ENCODE data around the gene ACOXL. TPM values are rescaled to one million over a fixed set of nuclear protein-coding genes. Genes with fewer than 3 reads are reported as not detected.

The ACOXL gene
- total RNA-seq, 4 donors from 2014 or later = 0.55 to 5.2 (median 1.1) TPM; not detected in 1

GRCh38 chr2:111053825-111054515, 321.6 kb downstream of the ACOXL start:
- Histone ChIP-seq H3K27ac (no peak overlapping the region), H3K4me1 (peaks cover 0 to 17% (median 10%) of the 10 kb centered on the region in 4 donors), H3K9me3 (no peaks in the 10 kb centered on the region), H3K4me3 (no peak overlapping the region), H3K36me3 (no peaks in the 10 kb centered on the region), H3K27me3 (peaks cover 3% of the 10 kb centered on the region)
- in situ Hi-C loops (cut with MboI; ENCODE audit: low pct_ligation_motif_present in 1 of 4, low pct_unique_long_range_greater_than_20kb in 1 of 4, low sequenced_read_pairs in 3 of 4) = no loop called here
- 88 to 100% methylated on average over 1 to 5 of the region's 5 CpGs for WGBS, 2 donors (ENCODE audit: low coverage in 1 of 2)
- TF ChIP-seq POLR2A (IDR thresholded peaks at IDR 0.05) = no peak
- TF ChIP-seq EP300 (IDR thresholded peaks at IDR 0.05; ENCODE audit: low read depth) = no peak
- TF ChIP-seq CTCF (IDR thresholded peaks at IDR 0.05) = no peak
- intact Hi-C loops (cut with DNase I; ENCODE audit: low total_unique reads) = no loop called here
- no peak for DNase-seq

DNA sequence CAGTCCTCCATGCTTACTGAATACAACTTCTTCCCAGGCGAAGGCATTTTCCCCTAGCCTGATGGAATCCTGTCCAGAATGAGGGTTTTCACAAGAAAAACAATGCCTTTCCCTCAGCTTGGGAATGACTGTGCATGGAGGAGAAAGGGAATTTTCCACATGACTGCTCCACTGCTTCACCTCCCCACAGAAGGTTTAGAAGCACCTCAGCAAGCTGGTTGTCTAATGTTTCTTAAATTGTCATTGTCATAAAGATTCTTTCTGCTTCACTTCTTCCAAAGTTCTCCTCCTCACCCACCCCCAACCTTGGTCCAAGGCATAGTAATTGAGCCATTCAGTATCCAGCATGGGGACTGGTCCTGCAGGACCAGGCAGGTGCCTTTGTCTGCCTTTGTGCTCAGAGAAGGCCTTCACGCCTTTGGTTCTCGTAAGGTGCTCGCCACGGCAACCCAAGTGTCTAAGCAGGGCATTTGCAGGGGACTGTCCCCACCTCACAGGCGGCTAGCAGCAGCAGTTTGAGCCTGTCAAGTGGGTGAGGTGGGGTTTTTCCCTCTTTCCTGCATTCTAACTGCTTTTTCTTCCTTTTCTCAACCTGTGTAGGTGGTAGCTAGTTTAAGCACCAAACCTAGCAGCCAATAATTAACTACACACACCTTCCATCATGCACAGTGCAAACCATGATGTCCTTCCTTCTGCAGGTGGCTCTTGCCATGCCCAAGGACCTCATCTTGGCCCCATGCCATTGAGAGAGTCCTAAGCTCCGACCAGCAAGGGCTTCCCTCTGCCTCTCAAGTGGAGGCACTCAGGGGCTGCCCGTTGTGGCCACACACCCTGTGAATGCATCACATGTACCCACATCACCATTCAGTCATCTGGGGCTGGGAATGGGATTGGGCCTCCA, 322.7 kb downstream of the ACOXL start:
- intact Hi-C loops (cut with DNase I; ENCODE audit: low total_unique reads) = no loop called here
- WGBS, 2 donors (ENCODE audit: low coverage in 1 of 2) = 63% methylated on average over 8 of the region's 8 CpGs; no CpG with 5 or more reads in 1 of the 2 donors
- Histone ChIP-seq H3K9me3 (no peaks in the 10 kb centered on the region), H3K4me1 (peaks cover 0 to 6% (median 1%) of the 10 kb centered on the region in 4 donors), H3K27ac (no peak overlapping the region), H3K36me3 (no peaks in the 10 kb centered on the region), H3K27me3 (peaks cover 3% of the 10 kb centered on the region), H3K4me3 (no peak overlapping the region)
- no peak for DNase-seq
- in situ Hi-C loops (cut with MboI; ENCODE audit: low pct_ligation_motif_present in 1 of 4, low pct_unique_long_range_greater_than_20kb in 1 of 4, low sequenced_read_pairs in 3 of 4) = no loop called here
- TF ChIP-seq EP300 (IDR thresholded peaks at IDR 0.05; ENCODE audit: low read depth) (no peak), CTCF (IDR thresholded peaks at IDR 0.05) (no peak), POLR2AphosphoS5 (IDR thresholded peaks at IDR 0.05) (no peak), POLR2A (IDR thresholded peaks at IDR 0.05) (no peak)

DNA sequence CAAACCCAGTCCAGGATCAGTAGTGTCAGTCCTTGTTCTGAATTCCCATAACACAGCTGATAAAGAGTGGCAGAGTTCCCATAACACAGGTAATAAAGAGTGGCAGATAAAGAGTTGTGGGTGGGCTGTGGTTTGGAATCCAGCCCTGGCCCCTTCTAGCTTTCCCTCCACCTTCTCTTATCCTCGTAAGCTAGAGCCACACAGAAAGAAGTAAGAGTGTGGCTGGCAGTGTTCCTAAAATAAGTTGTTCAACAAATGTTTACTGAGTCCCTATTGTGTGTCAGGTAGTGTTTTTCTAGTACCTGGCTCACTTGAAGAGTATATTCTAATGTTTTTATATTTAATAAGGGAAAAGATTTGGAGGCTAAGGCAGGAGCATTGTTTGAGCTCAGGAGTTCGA, 323.4 kb downstream of the ACOXL start:
- H3K4me1 ChIP-seq = no peaks in the 10 kb centered on the region
- 79 to 100% methylated on average over 2 of the region's 2 CpGs for WGBS, 2 donors (ENCODE audit: low coverage in 1 of 2)
- no peak overlapping the region for H3K27ac ChIP-seq
- H3K9me3 ChIP-seq = no peaks in the 10 kb centered on the region
- TF ChIP-seq EP300 (IDR thresholded peaks at IDR 0.05; ENCODE audit: low read depth) = no peak
- TF ChIP-seq POLR2A (IDR thresholded peaks at IDR 0.05) = no peak
- TF ChIP-seq POLR2AphosphoS5 (IDR thresholded peaks at IDR 0.05) = no peak
- no peak for TF ChIP-seq CTCF (IDR thresholded peaks at IDR 0.05)
- H3K4me3 ChIP-seq = no peak overlapping the region
- intact Hi-C loops (cut with DNase I; ENCODE audit: low total_unique reads) (no loop called here), in situ Hi-C loops (cut with MboI; ENCODE audit: low pct_ligation_motif_present in 1 of 4, low pct_unique_long_range_greater_than_20kb in 1 of 4, low sequenced_read_pairs in 3 of 4) (no loop called here)
- H3K36me3 ChIP-seq = no peaks in the 10 kb centered on the region
- H3K27me3 ChIP-seq = peaks cover 3% of the 10 kb centered on the region
- DNase-seq = no peak

DNA sequence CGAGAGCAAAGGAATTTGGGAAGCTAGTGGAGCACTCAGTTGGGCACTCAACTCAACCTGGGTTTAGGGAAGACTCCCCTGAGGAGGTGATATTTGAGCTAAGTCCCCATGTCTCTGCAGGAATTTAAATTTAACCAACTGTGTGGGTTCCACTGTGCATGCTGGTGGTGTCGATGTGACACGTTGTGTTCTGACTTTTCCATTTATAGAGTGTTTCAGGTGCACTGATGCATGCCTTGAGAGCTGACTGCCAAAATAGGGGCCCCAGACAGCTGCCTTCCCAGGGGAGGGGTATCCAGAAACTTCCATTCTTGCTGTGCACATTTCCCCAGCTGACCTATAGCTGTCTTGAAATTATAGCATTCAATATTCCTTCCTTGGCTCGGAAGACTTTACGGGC, 324.7 kb downstream of the ACOXL start:
- Histone ChIP-seq H3K4me3 (no peak overlapping the region), H3K9me3 (no peaks in the 10 kb centered on the region), H3K36me3 (no peaks in the 10 kb centered on the region), H3K4me1 (no peaks in the 10 kb centered on the region), H3K27ac (no peak overlapping the region), H3K27me3 (peaks cover 3% of the 10 kb centered on the region)
- WGBS, 2 donors (ENCODE audit: low coverage in 1 of 2) = 91 to 93% methylated on average over 3 to 5 of the region's 5 CpGs
- in situ Hi-C loops (cut with MboI; ENCODE audit: low pct_ligation_motif_present in 1 of 4, low pct_unique_long_range_greater_than_20kb in 1 of 4, low sequenced_read_pairs in 3 of 4) = no loop called here
- intact Hi-C loops (cut with DNase I; ENCODE audit: low total_unique reads) = no loop called here
- TF ChIP-seq EP300 (IDR thresholded peaks at IDR 0.05; ENCODE audit: low read depth) = no peak
- no peak for TF ChIP-seq POLR2A (IDR thresholded peaks at IDR 0.05)
- TF ChIP-seq POLR2AphosphoS5 (IDR thresholded peaks at IDR 0.05) = no peak
- TF ChIP-seq CTCF (IDR thresholded peaks at IDR 0.05) = no peak
- DNase-seq = no peak

Data from transverse colon (tissue), 4 donors.